ENCODE measurements around the gene KCNG2. TPM values are rescaled to one million over a fixed set of nuclear protein-coding genes. Genes with fewer than 3 reads are reported as not detected.

KCNG2 gene
- total and polyA plus RNA-seq, 10 of the 15 experiments (the other 5 are each of a cell fraction or from before 2014, with no cell fraction given) = 0.20 to 0.23 TPM; not detected in 8

DNA sequence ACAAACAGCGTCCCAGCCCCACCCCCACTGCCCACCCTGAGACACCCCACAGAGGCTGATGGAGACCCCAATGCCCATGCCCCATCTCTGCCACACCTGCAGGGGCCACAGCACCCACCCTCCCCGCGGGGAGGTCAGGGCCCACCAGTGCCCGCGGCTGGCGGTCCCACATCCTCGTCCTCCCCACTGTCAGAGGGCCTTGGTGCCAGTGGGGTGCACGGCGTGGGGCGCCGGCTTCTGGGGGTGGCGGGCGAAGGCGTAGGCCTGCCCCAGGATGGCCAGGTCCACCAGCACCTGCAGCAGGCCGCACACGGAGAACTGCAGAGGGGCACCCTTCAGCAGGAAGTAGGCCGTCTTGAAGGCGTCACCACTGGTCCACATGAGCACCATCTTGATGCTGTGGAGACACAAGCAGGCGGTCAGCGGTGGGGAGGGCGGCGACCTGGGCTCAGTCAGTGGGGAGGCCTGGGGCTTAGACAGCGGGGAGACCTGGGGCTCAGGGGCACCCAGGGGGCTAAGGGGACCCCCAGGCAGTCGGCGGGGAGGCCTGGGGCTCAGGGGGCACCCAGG, 106.1 kb downstream of the KCNG2 start:
- H2AFZ ChIP-seq (ENCODE audit: control insufficient read depth, low read depth, low read length) = no peak overlapping the region
- no peaks in the 10 kb centered on the region for H3K27me3 ChIP-seq (replicated peaks in 1 of 2; ENCODE audit: control insufficient read depth in 2 of 2, insufficient read depth in 2 of 2, low read length in 1 of 2)
- peaks cover 3% of the 10 kb centered on the region; the same call in 1 of the 2 replicates for H3K4me1 ChIP-seq (ENCODE audit: control insufficient read depth, insufficient read depth, low read length)
- no peak overlapping the region for H3K4me3 ChIP-seq
- in situ Hi-C loops (cut with MboI) (no loop called here), intact Hi-C loops (cut with micrococcal nuclease; ENCODE audit: unreplicated experiment) (no loop called here)
- SMC1A ChIA-PET (ENCODE audit: uncharacterized antibody, unreplicated experiment) = no interaction called here
- H3K27ac ChIP-seq (ENCODE audit: control insufficient read depth, insufficient read depth) = no peak overlapping the region
- H3K9me3 ChIP-seq (replicated peaks; ENCODE audit: control insufficient read depth, insufficient read depth, low read length) = no peaks in the 10 kb centered on the region; the same call in 2 of the 3 replicates
- no peaks in the 10 kb centered on the region for H4K20me1 ChIP-seq (ENCODE audit: control insufficient read depth, insufficient read depth)
- ATAC-seq (no peak), FAIRE-seq (no peak), DNase-seq (ENCODE audit: low read depth, low spot score) (no peak)
- no peaks in the 10 kb centered on the region for H3K79me2 ChIP-seq (ENCODE audit: control insufficient read depth, insufficient read depth, low read length)
- RAD21 ChIA-PET (ENCODE audit: unreplicated experiment) = no interaction called here
- peaks cover 0 to 8% of the 10 kb centered on the region in 2 experiments; a peak in 3 of 4 replicates for H3K36me3 ChIP-seq (ENCODE audit: control insufficient read depth in 2 of 2, insufficient read depth in 2 of 2, low read length in 1 of 2)
- H3K9ac ChIP-seq (ENCODE audit: control insufficient read depth, insufficient read depth, low read length) = no peak overlapping the region
- POLR2A ChIA-PET = no interaction called here
- H3K4me2 ChIP-seq (ENCODE audit: control insufficient read depth, insufficient read depth) = no peak overlapping the region
- TF ChIP-seq CBX5 (IDR thresholded peaks at IDR 0.05; ENCODE audit: low read depth) (no peak), CHD2 (IDR thresholded peaks at IDR 0.05; ENCODE audit: borderline replicate concordance, low read depth, low read length) (no peak), TCF12 (IDR thresholded peaks at IDR 0.05; ENCODE audit: low read depth, low read length) (no peak), CHD1 (IDR thresholded peaks at IDR 0.05; ENCODE audit: low read depth, low read length) (no peak)
- TF ChIP-seq, protein P1, sequence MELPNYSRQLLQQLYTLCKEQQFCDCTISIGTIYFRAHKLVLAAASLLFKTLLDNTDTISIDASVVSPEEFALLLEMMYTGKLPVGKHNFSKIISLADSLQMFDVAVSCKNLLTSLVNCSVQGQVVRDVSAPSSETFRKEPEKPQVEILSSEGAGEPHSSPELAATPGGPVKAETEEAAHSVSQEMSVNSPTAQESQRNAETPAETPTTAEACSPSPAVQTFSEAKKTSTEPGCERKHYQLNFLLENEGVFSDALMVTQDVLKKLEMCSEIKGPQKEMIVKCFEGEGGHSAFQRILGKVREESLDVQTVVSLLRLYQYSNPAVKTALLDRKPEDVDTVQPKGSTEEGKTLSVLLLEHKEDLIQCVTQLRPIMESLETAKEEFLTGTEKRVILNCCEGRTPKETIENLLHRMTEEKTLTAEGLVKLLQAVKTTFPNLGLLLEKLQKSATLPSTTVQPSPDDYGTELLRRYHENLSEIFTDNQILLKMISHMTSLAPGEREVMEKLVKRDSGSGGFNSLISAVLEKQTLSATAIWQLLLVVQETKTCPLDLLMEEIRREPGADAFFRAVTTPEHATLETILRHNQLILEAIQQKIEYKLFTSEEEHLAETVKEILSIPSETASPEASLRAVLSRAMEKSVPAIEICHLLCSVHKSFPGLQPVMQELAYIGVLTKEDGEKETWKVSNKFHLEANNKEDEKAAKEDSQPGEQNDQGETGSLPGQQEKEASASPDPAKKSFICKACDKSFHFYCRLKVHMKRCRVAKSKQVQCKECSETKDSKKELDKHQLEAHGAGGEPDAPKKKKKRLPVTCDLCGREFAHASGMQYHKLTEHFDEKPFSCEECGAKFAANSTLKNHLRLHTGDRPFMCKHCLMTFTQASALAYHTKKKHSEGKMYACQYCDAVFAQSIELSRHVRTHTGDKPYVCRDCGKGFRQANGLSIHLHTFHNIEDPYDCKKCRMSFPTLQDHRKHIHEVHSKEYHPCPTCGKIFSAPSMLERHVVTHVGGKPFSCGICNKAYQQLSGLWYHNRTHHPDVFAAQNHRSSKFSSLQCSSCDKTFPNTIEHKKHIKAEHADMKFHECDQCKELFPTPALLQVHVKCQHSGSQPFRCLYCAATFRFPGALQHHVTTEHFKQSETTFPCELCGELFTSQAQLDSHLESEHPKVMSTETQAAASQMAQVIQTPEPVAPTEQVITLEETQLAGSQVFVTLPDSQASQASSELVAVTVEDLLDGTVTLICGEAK (IDR thresholded peaks at IDR 0.05; ENCODE audit: borderline replicate concordance) = no peak
- TF ChIP-seq, protein P2, sequence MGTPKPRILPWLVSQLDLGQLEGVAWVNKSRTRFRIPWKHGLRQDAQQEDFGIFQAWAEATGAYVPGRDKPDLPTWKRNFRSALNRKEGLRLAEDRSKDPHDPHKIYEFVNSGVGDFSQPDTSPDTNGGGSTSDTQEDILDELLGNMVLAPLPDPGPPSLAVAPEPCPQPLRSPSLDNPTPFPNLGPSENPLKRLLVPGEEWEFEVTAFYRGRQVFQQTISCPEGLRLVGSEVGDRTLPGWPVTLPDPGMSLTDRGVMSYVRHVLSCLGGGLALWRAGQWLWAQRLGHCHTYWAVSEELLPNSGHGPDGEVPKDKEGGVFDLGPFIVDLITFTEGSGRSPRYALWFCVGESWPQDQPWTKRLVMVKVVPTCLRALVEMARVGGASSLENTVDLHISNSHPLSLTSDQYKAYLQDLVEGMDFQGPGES (IDR thresholded peaks at IDR 0.05) = no peak
- 98% methylated on average over 21 of the region's 25 CpGs for WGBS (ENCODE audit: insufficient coverage, insufficient replicate concordance, low lambda C conversion rate, missing lambda C conversion rate)
- no TSS peak for BruUV-seq (replicated peaks)
- CTCF ChIA-PET = no interaction called here

All from GM12878 (cell line).